NCI-H446 treated with DMSO at 0.1 percent for 48 hours (cell line): ENCODE measurements around the gene CD247.

ENCODE experiments used
- DNase-seq: peaks from one replicate; lab custom pipeline; 2025; lab: John Stamatoyannopoulos, UW

Gene CD247

DNA sequence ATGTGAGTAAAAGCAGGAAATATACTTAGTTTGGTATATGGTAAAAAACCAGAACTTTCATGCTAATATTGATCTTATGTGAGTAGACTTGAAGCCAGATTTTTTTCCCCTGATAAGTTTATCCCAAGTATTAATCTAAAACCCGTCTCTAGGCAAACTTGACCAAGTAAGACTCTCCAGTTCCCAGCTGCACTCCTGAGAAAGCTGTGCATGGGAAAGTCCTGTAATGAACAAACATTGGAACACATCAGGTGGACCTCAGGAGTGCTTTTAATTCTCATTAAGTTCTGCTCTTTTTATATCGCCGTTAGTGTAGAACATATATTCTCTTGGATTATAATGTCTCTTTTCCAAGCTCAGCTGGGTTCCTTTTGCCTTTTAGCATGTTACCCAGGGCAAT is 105.0 kb downstream of the CD247 start:
- DNase-seq = no peak

DNA sequence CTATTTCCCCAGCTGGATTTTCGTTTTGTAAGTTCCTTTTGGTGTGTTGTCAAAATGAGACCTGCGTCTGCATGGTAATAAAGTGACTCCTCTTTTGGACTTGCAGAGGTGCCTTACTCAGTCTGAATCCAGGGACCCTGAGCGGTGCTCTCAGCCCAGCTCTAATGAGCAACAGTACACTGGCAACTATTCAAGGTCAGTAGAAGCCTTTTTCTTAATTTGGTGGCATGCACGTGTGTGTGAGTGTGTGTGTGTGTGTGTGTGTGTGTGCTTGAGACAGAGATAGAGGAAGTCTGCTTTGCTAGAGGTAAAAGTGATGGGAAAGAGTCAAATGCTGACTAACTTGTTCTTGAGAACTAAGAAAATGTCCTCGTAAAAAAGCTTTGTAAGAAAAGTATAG is 105.4 kb downstream of the CD247 start:
- DNase-seq = no peak

DNA sequence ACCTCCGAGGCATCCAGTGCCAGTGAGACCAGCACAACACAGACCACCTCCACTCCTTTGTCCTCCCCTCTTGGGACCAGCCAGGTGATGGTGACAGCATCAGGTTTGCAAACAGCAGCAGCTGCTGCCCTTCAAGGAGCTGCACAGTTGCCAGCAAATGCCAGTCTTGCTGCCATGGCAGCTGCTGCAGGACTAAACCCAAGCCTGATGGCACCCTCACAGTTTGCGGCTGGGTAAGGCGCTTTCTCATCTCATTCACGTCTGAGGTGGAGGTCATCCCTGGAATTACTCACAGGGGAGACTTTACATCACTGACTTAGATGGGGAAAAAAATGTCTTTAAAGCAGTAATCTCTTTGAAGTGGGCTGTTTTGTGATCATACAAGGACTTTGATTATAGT is 106.3 kb downstream of the CD247 start:
- DNase-seq = no peak

GRCh38 chr1:167409183-167409582 is 109.1 kb downstream of the CD247 start:
- DNase-seq = no peak

- DNase-seq = no peak
Observed at GRCh38 chr1:167408355-167408754, 110.0 kb downstream of the CD247 start.

GRCh38 chr1:167404908-167405307 is 113.4 kb downstream of the CD247 start:
- DNase-seq = no peak

GRCh38 chr1:167404161-167404888 is 114.0 kb downstream of the CD247 start:
- no peak for DNase-seq

DNA sequence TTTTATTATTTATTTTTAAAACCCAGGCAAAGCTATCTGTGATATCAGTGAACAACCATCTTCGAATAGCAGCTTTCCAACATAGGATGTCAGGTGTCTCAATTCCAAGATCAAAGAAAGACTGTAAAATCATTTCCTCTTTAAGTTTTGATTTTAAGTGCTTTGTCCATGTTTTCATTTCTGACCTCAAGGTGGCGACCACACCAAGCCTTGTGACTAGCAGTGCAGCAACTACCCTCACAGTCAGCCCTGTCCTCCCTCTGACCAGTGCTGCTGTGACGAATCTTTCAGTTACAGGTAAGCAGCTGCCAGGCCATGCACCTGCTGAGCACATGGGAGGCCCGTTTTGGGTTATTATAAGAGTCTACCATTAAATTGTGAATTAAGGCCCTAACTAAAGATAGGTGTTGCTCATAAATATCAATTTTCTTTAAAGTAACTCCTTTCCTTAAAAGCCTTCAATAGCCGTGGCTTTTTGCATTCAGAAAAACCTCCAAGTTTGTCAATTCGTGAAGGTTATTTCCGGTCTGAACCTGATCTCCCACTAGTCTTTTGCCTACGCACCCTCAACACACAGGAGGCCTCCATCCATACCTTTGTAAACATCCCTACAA is 117.0 kb downstream of the CD247 start:
- peak; percentile 10 for DNase-seq

GRCh38 chr1:167400359-167400953 is 117.9 kb downstream of the CD247 start:
- no peak for DNase-seq

- no peak for DNase-seq
Observed at GRCh38 chr1:167392200-167392696, 126.1 kb downstream of the CD247 start.

GRCh38 chr1:167388976-167389375 is 129.4 kb downstream of the CD247 start:
- no peak for DNase-seq

GRCh38 chr1:167387251-167387910 is 130.9 kb downstream of the CD247 start:
- DNase-seq = no peak
